ENCODE data around the gene CBX4.

CBX4 gene

DNA sequence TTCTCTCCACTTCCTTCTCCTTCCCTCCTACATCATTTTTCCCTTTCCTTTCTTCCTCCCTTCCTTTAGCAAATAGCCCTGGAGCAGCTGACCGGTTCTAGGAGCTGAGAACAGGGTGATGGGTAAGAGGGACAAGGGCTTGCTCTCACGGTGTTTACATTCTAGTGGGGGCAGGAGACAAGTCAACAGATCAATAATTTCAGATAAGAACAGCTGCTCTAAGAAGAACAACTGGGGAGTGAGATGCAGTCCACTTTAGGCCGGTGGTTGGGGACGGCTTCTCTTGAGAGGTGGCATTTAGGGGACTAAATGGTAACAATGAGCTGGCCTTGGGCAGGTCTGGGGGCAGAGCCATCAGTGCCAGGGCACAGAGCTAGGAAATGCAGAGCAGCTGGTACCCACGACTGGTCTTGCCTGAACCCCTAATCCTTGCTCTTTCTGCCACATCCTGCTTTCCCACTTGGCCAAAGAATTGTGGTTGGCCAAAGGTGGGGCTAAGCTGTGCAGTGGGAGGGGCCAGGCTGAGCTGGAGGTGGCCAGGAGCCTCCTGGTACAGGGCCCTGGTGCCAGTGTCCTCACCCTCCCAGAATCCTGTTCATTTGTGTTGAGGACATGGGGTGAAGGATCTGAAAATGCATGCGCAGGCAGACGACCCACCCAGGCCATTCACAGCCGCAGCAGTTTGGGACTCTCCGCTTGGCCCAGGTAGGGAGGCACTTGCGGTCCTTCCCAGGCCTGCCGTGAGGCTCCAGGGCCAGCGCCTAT lies 17.7 kb downstream of the CBX4 start:
- H3K36me3 ChIP-seq (ENCODE audit: control insufficient read depth in 1 of 2, insufficient read depth in 2 of 2, low read length in 2 of 2), result no peaks in the 10 kb centered on the region
- no peak overlapping the region for H3K4me3 ChIP-seq (ENCODE audit: low read depth in 1 of 2, low read length in 2 of 2)
- peaks cover 12 to 20% of the 10 kb centered on the region in 2 donors for H3K4me1 ChIP-seq (ENCODE audit: control insufficient read depth in 1 of 2, insufficient read depth in 2 of 2, low read length in 2 of 2)
- H3K27me3 ChIP-seq (ENCODE audit: control insufficient read depth in 1 of 2, insufficient read depth in 2 of 2, low read length in 2 of 2), result peaks cover 5 to 19% of the 10 kb centered on the region in 2 donors
- no peaks in the 10 kb centered on the region for H3K9me3 ChIP-seq (ENCODE audit: control insufficient read depth in 1 of 2, low read length in 2 of 2)
- H3K27ac ChIP-seq (ENCODE audit: low read depth, low read length), result no peak overlapping the region
- no peak overlapping the region for H3K9ac ChIP-seq (ENCODE audit: low read depth in 1 of 2, low read length in 2 of 2)

DNA sequence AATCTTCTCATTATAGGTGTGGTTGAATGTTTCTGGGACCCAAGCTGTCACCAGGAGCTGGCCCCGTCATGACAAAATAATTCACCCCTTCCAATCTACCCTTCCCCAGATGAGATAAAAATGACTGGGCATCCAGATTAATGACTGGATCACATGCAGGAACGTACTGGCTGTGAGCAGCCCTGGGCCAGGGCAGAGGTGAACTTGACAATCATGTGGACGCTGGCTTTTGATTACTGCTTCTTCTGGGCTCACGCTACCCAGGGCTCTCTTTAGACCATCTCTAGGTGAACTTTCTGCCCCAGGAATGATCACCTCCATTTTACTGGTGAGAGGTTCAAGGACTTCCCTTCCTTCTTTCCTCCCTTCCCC lies 18.3 kb downstream of the CBX4 start:
- Histone ChIP-seq H3K4me1 (ENCODE audit: control insufficient read depth in 1 of 2, insufficient read depth in 2 of 2, low read length in 2 of 2) (peaks cover 8 to 14% of the 10 kb centered on the region in 2 donors), H3K36me3 (ENCODE audit: control insufficient read depth in 1 of 2, insufficient read depth in 2 of 2, low read length in 2 of 2) (no peaks in the 10 kb centered on the region), H3K27ac (ENCODE audit: low read depth, low read length) (no peak overlapping the region), H3K4me3 (ENCODE audit: low read depth in 1 of 2, low read length in 2 of 2) (no peak overlapping the region), H3K27me3 (ENCODE audit: control insufficient read depth in 1 of 2, insufficient read depth in 2 of 2, low read length in 2 of 2) (peaks cover 11 to 25% of the 10 kb centered on the region in 2 donors), H3K9me3 (ENCODE audit: control insufficient read depth in 1 of 2, low read length in 2 of 2) (no peaks in the 10 kb centered on the region), H3K9ac (ENCODE audit: low read depth in 1 of 2, low read length in 2 of 2) (no peak overlapping the region)

DNA sequence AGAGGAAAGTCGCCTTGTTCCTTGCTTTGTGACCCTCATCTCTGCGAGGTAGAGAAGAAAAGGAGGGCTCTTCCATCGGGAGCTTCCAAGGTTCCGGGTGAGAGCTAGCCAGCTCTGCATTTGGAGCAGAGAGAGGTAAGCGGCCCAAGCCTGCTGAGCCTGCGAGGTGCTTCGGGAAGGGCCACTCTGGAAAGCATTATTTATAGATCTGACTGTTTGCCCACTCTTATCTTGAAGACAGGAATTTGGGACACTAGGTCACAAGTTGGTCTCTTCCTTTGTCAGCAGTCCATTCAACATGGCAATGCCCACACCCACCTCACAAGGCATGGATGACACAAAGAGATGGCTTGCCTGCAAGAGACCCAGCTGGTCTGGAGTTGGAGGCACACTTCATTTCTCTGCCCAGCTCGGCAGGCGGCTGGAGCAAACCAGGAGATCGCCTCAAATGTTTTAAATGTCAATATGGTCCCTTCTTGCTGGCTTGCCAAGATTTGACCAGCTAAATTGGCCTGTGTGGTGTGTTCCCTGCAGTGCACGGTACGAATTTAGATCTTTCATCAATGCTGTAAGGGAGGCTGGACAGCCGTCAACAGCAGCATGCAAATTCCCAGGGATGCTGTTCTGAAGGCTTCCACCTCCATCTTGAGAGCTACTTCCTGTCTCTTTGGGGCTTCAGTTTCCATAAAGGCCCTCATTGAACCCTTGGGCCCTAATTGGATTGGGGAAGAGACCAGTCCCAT lies 19.5 kb downstream of the CBX4 start:
- Histone ChIP-seq H3K4me1 (ENCODE audit: control insufficient read depth in 1 of 2, insufficient read depth in 2 of 2, low read length in 2 of 2) (peaks cover 2 to 10% of the 10 kb centered on the region in 2 donors), H3K9ac (ENCODE audit: low read depth in 1 of 2, low read length in 2 of 2) (no peak overlapping the region), H3K4me3 (ENCODE audit: low read depth in 1 of 2, low read length in 2 of 2) (no peak overlapping the region), H3K9me3 (ENCODE audit: control insufficient read depth in 1 of 2, low read length in 2 of 2) (no peaks in the 10 kb centered on the region), H3K27ac (ENCODE audit: low read depth, low read length) (no peak overlapping the region), H3K36me3 (ENCODE audit: control insufficient read depth in 1 of 2, insufficient read depth in 2 of 2, low read length in 2 of 2) (no peaks in the 10 kb centered on the region), H3K27me3 (ENCODE audit: control insufficient read depth in 1 of 2, insufficient read depth in 2 of 2, low read length in 2 of 2) (peaks cover 23 to 37% of the 10 kb centered on the region in 2 donors)

DNA sequence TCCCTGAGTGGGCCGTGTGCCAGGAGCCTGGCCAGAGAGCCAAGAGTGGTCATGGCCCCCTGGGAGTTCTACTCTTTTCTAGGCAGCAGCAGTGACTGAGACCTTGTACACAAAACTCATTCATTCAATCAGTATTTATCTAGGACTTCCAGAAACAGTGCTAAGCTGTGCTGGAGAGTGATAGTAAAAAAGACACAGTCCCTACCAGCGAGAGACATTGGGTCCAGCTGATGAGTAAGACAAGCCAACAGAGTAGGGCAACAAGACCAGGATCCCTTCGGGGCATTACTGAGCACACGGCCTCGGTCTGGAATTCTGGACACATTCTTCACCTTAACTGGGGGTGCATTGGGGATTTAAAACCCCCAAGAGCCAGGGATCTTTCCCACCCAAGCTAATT lies 20.2 kb downstream of the CBX4 start:
- no peak overlapping the region for H3K9ac ChIP-seq (ENCODE audit: low read depth in 1 of 2, low read length in 2 of 2)
- H3K27me3 ChIP-seq (ENCODE audit: control insufficient read depth in 1 of 2, insufficient read depth in 2 of 2, low read length in 2 of 2), result peaks cover 28 to 43% of the 10 kb centered on the region in 2 donors
- H3K27ac ChIP-seq (ENCODE audit: low read depth, low read length), result no peak overlapping the region
- H3K9me3 ChIP-seq (ENCODE audit: control insufficient read depth in 1 of 2, low read length in 2 of 2), result no peaks in the 10 kb centered on the region
- no peak overlapping the region for H3K4me3 ChIP-seq (ENCODE audit: low read depth in 1 of 2, low read length in 2 of 2)
- peaks cover 8 to 14% of the 10 kb centered on the region in 2 donors for H3K4me1 ChIP-seq (ENCODE audit: control insufficient read depth in 1 of 2, insufficient read depth in 2 of 2, low read length in 2 of 2)
- H3K36me3 ChIP-seq (ENCODE audit: control insufficient read depth in 1 of 2, insufficient read depth in 2 of 2, low read length in 2 of 2), result no peaks in the 10 kb centered on the region

DNA sequence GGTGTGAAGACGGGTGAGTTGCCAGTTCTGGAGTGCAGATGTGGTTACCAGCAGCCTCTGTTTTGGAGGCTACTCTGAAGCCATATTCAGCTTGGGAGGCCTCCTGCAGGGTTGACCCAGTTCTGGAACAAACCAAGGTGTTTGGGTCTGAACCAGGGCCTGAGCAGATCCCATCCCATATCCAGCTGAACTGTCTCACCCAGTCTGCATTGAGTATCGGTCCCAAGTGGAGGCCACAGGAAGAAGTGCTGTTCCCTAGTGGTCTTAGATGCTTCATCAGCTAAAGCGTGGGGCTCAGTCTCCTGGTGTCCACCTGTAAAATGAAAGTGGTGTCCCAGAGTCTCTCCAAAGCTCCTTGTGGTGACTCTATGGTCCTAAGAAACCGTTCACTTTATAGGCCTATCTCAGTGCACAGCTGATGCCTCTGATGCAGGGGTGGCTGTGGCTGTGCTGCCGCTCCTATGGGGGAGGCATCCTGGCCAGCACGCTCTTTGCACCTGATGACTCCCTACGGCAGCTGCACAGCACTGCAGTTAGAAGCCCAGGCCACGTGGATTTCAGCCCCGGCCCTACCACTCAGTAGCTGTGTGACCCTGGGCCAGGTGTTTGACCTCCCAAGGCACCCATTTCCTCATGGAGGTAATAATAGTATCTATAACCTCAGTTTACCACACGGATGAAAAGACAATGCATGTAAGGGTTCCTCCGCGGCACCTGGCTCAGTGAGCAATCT lies 21.0 kb downstream of the CBX4 start:
- H3K27ac ChIP-seq (ENCODE audit: low read depth, low read length), result no peak overlapping the region
- peaks cover 9 to 14% of the 10 kb centered on the region in 2 donors for H3K4me1 ChIP-seq (ENCODE audit: control insufficient read depth in 1 of 2, insufficient read depth in 2 of 2, low read length in 2 of 2)
- H3K27me3 ChIP-seq (ENCODE audit: control insufficient read depth in 1 of 2, insufficient read depth in 2 of 2, low read length in 2 of 2), result peaks cover 32 to 44% of the 10 kb centered on the region in 2 donors
- no peaks in the 10 kb centered on the region for H3K36me3 ChIP-seq (ENCODE audit: control insufficient read depth in 1 of 2, insufficient read depth in 2 of 2, low read length in 2 of 2)
- no peak overlapping the region for H3K9ac ChIP-seq (ENCODE audit: low read depth in 1 of 2, low read length in 2 of 2)
- no peaks in the 10 kb centered on the region for H3K9me3 ChIP-seq (ENCODE audit: control insufficient read depth in 1 of 2, low read length in 2 of 2)
- no peak overlapping the region for H3K4me3 ChIP-seq (ENCODE audit: low read depth in 1 of 2, low read length in 2 of 2)

DNA sequence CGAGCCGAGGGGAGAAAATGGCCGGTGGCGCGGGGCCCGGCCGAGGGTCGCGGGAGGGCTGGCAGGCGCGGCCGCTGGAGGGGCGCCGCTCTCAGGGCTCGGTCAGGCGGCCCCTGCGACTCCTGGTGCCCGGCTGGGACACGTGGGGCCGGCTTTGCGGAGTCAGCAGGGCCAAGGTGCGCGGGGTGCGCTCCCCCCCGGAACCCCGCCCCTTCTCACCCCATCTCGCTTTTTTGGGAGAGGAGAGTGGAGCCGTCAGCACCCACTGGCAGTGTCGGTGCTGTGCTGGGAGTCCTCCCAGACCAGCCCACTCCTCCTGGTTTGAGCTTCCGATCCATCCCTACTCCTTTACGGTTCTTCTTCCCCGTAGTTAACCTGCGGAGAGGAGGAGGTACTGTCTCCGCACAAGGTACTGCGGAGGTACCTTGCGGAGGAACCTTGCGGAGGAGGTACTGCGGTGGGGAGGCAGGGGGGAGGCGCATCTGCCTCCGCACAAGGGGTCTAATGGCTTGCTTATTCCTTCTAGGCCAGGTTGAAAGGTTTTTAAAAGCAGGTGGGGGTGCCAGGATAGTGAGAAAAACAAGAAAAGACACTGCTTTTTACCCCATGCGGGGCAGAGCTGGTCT lies 23.3 kb downstream of the CBX4 start:
- H3K27ac ChIP-seq (ENCODE audit: low read depth, low read length), result no peak overlapping the region
- H3K36me3 ChIP-seq (ENCODE audit: control insufficient read depth in 1 of 2, insufficient read depth in 2 of 2, low read length in 2 of 2), result no peaks in the 10 kb centered on the region
- H3K27me3 ChIP-seq (ENCODE audit: control insufficient read depth in 1 of 2, insufficient read depth in 2 of 2, low read length in 2 of 2), result peaks cover 52 to 64% of the 10 kb centered on the region in 2 donors
- H3K9me3 ChIP-seq (ENCODE audit: control insufficient read depth in 1 of 2, low read length in 2 of 2), result no peaks in the 10 kb centered on the region
- H3K4me3 ChIP-seq (ENCODE audit: low read depth in 1 of 2, low read length in 2 of 2), result no peak overlapping the region
- no peak overlapping the region for H3K9ac ChIP-seq (ENCODE audit: low read depth in 1 of 2, low read length in 2 of 2)
- peaks cover 24 to 30% of the 10 kb centered on the region in 2 donors for H3K4me1 ChIP-seq (ENCODE audit: control insufficient read depth in 1 of 2, insufficient read depth in 2 of 2, low read length in 2 of 2)

DNA sequence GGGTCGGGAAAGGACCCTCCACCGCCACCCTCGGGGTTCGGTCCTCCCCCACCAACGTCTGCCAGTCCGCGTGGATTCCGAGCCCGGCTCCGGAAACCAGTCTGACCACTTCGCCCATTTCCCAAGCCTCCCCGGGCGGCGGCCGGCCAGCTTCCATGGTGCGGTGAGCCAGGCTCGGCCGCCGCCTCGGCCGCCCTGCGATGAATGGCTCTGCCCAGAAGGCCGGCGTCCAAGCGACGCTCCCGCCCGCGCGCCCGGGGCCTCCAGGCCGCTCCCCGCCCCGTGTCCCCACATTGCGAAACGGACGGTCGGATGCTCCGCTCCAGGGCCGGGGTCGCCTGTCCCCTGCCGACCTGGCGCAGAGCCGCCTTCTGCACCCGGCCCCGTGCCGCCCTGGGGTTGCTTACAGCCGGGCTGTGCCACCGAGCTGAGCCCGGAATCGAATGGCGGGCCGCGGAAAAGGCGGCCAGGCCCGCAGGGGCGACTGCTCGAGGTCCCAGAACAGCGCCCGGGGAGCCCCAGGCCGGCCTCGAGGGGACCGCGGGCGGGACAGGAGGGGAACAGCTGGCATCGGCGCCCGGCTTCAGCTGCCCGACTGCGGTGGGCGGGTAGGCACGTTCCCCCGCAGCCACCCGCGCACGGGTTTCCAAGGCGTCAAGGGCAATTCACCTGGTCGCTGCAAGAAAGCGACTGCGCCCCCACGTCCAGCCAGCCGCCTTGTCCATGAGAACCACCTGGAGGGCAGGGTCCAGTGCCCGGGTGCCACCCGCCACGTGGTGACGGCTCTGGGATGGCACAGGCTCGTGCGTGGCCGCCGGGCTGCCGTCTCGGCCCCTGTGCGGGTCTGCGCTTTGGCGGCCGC lies 24.0 kb downstream of the CBX4 start:
- Histone ChIP-seq H3K27me3 (ENCODE audit: control insufficient read depth in 1 of 2, insufficient read depth in 2 of 2, low read length in 2 of 2) (peaks cover 55 to 67% of the 10 kb centered on the region in 2 donors), H3K9ac (ENCODE audit: low read depth in 1 of 2, low read length in 2 of 2) (no peak overlapping the region), H3K36me3 (ENCODE audit: control insufficient read depth in 1 of 2, insufficient read depth in 2 of 2, low read length in 2 of 2) (no peaks in the 10 kb centered on the region), H3K27ac (ENCODE audit: low read depth, low read length) (no peak overlapping the region), H3K4me1 (ENCODE audit: control insufficient read depth in 1 of 2, insufficient read depth in 2 of 2, low read length in 2 of 2) (peaks cover 28 to 32% of the 10 kb centered on the region in 2 donors), H3K9me3 (ENCODE audit: control insufficient read depth in 1 of 2, low read length in 2 of 2) (no peaks in the 10 kb centered on the region), H3K4me3 (ENCODE audit: low read depth in 1 of 2, low read length in 2 of 2) (peak overlapping the region; percentile 22 to 28)

DNA sequence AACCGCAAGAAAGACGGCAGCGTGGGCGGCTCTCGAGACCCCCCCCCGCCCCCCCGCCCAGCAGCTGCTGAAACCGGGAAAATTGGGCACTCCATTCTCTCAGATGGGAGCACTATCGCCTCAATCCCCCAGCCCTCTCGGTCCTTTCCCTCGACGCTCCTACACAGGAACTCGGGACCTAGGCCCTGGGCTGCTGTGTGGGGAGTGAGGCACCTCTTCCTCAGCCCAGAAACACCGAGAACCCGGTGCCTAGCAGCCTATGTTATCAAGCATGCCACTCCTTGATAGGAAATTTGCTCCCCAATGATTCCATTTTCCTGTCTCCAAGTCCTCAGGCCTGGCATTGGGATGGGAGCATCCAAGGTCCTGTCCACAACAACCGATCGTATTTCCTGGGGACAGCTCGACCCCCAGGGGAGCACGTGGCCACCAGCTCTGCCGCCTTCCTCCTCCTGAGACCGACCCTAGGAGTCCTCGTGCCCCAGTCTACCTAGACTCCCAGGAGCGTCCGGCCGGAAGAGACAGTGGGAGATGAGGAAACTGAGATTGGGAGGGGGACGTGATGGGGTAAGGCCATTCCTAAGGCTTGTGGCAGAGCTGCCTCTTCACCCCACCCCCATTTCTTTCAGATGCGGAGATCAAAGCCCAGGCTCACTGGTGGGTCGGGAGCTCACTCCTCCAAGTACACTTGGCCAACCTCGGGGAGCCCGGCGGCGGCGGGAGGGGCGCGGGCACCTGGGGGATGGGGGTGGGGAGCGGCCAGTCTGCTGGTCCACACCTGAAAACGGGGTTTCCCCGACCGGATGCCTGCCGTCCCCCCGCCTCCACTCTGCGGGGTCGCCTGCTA lies 24.9 kb downstream of the CBX4 start:
- H3K36me3 ChIP-seq (ENCODE audit: control insufficient read depth in 1 of 2, insufficient read depth in 2 of 2, low read length in 2 of 2), result no peaks in the 10 kb centered on the region
- H3K27me3 ChIP-seq (ENCODE audit: control insufficient read depth in 1 of 2, insufficient read depth in 2 of 2, low read length in 2 of 2), result peaks cover 57 to 69% of the 10 kb centered on the region in 2 donors
- no peaks in the 10 kb centered on the region for H3K9me3 ChIP-seq (ENCODE audit: control insufficient read depth in 1 of 2, low read length in 2 of 2)
- no peak overlapping the region for H3K27ac ChIP-seq (ENCODE audit: low read depth, low read length)
- no peak overlapping the region for H3K4me3 ChIP-seq (ENCODE audit: low read depth in 1 of 2, low read length in 2 of 2)
- peaks cover 29 to 33% of the 10 kb centered on the region in 2 donors for H3K4me1 ChIP-seq (ENCODE audit: control insufficient read depth in 1 of 2, insufficient read depth in 2 of 2, low read length in 2 of 2)
- H3K9ac ChIP-seq (ENCODE audit: low read depth in 1 of 2, low read length in 2 of 2), result no peak overlapping the region

Data from duodenal mucosa (tissue), 2 donors.